HG02623 (cell line): ENCODE measurements around the gene NDUFS7.

ENCODE experiments used
- ATAC-seq: cut with Tn5 transposase; IDR thresholded peaks from one replicate; pipeline ENCODE4 v1.9.1; 2021; ENCODE audit warnings: moderate library complexity; ENCODE audit not compliant: unreplicated experiment

NDUFS7 gene

DNA sequence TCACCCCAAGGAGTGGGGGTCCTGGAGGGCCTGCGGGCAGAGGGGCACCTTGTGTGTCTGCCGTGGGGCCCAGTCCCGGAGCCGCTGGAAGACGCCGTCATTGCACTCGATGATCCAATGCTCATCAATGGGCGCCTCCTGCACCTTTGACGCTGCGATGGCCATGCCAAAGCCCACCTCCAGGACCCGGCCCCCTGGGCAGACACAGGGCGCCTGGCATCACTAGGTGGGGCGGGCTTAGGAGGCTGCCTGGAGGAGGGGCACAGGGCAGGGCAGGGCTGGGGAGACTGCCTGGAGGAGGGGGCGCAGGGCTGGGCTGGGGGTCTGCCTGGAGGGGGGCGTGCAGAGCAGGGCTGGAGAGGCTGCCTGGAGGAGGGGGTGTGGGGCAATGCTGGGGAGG is 16.0 kb downstream of the NDUFS7 start:
- no peak for ATAC-seq

GRCh38 chr19:1400281-1401137 is 16.8 kb downstream of the NDUFS7 start:
- ATAC-seq = no peak

GRCh38 chr19:1401138-1401888 is 17.6 kb downstream of the NDUFS7 start, which contains the start of gene GAMT:
Gene GAMT (minus strand): TSS chr19:1401542. CDS start chr19:1401476, 66 bp downstream.
- ATAC-seq = no peak

GRCh38 chr19:1401889-1402217 is 18.1 kb downstream of the NDUFS7 start:
- ATAC-seq = no peak

DNA sequence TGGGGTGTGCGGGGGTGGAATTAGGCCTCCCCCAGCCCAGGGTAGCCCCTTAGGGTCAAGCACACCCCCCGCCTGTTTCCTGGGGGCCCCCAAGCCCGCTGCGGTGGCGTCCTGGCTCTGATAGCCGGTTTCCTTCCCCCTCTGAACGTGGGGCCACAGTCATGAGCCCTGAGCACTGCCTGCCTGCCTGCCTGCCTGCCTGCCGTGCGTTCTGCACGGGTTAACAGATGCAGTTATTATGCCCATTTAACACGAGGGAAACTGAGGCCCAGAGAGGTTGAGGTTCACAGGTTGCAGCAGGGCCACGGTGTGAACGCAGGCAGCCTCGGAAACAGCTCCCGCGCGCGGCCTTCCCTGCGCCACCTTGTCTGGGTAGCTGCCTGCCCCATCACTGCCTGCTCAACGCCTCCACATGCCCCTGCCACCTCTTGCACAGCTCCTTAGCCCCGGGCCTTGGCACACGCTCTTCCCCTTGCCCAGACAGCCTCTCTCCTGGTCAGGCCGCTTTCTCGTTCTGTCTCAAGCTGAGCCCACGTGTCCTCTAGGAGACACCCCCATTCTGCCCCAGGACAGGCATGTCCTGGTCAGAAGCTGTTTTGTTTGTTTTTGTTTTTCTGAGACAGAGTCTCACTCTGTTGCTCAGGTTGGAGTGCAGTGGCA is 18.8 kb downstream of the NDUFS7 start:
- ATAC-seq = no peak

GRCh38 chr19:1406774-1407527 is 23.2 kb downstream of the NDUFS7 start:
- ATAC-seq = peak; percentile 79

DNA sequence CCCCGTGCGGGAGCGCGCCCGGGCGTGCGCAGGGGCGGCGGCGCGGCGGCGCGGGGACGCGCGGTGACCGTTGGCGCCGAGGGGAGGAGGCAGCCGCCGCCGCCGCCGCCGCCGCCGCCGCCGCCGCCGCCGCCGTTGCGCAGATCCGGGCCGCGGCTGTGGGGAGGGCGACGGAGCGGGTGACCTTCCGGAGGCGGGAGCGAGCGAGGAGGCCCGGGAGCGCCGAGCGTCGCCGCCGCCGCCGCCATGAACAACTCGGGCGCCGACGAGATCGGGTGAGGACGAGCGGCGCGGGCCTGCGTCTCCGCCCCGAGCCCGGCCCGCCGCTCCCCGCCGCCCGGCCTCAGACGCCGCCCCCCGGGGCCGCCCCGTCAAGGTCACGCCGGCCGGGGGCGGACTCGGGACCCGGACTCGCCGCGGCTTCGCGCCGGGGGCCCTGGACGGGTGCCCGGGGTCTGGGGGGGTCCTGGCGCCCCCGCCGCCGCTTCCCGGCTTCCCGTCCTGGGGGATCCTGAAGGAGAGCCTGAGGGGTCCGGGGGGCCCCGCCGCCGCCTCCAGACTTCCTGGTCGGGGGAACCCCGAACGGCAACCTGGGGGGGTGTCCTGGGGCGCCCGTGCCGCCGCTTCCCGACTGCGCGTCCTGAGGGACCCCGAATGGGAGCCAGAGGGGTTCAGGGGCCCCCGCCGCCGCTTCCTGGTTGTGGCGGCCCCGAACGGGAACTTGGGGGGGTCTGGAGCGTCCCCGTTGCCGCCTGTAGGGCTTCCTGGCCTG is 24.0 kb downstream of the NDUFS7 start, which contains the start of gene DAZAP1:
Gene DAZAP1 (plus strand): TSS at position 59 of the 772 bp plus-strand sequence. CDS start 188 bp downstream, at position 247.
- peak; percentile 19 for ATAC-seq

- no peak for ATAC-seq
These were observed 24.8 kb downstream of the NDUFS7 start for GRCh38 chr19:1408300-1409203.

DNA sequence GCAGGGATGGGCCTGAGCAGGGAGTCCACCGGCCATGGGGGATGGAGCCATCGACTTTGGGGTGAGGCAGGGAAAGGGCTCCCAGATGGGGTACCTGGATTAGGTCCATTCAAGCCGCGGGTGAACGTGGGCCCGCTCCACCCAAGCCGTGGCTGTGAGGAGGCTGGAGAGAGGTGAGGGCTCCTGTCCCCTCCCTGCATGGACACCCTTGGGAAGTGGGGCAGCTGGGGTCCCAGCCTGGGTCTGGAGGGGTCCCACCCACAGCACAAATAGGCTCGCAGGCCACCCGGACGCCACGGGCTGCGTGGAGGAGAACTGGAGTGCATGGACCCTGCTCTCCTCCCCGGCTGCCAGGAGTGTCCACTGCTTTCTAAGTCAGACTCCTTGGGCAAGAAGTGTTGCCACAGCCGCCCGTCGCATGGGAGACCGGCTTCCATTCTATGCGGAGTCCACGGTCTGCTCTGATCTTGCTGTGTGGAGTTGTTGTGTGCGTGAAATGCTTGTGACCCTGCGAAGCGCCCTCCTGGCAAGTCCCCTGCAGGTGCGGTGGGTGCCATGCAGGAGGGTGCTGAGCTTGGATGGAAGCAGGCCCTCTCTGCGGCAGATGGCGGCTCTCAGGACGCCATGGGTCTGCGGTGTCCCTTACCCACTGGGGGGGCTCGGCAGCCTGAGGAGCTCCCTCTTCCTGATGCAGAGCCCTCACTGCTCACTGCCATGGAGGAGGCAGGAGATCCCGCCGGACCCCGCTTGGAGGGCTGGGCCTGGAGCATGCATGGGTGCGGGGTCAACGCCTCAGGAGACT is 25.7 kb downstream of the NDUFS7 start:
- no peak for ATAC-seq

GRCh38 chr19:1410136-1410786 is 26.6 kb downstream of the NDUFS7 start:
- no peak for ATAC-seq

GRCh38 chr19:1410789-1411188 is 27.1 kb downstream of the NDUFS7 start:
- ATAC-seq = no peak

DNA sequence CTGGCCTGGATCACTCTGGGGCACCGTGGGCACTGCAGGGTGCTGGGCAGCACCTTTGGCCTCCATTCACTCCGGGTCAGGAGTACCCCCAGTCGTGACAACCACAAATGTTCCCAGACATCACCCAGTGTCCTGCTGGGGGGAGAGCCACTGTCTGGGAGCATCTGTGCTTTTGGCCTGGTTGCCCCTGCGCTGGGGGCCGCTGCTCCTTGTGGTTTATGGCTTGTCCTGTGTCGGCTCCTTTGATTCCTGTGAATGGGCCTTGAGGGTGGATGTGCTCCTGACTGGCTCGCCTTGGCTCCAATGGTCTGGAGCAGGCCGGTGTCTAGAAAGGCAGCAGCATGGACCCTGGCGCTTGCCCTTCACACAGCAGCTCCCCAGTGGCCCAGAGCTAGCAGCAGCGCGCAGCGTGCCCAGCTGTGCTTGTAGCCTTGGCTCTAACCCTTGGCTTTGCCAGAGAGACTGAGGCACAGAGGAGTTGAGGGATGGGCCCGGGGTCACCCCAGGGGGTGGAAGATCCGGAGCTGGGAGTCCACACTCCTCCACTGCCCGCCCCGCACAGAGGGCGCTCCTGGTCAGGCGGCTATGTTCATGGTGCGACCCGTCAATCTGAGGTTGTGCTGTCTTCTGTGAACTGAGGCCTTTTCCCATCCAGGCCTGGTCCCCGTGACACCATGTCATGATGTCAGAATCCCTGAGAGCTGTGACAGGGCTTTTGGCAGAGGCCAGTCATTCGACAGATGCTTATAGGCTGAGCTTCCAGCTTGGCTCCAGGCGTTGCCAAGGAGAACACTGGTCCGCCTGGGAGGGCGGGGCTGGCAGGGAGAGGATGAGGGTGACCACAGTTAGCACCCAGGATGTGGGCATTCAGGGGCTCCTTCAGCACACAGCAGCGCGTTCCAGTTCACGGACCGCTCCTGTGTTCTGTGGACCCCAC is 27.8 kb downstream of the NDUFS7 start:
- no peak for ATAC-seq

DNA sequence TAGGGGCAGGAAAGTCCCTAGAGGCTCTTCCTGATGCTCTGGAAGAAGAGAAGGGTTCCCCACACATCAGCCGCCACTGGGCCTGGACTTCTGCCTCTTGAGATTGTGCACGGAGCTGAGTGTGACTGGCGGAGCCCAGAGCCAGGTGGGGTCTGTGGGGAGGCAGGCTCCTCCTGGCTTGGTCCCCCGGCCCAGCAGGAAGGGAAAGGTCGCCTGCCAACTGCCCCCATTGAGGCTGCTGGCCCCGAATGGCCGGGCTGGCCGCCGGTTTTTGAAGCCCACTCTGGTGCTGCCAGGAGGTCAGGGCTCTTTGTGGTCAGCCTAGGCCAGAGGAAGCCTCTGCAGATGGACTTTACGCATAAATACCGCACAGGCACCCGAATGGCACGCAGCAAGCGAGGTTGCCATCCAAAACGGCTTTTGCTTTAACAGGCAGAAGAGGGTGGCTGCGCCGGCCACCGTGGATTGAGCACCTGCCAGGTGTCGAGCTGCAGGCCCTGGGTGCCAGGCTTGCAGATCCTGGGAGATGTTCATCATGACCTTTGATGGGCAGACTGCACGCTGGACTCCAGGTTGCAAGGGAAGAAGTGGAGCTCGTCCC is 28.7 kb downstream of the NDUFS7 start:
- no peak for ATAC-seq

GRCh38 chr19:1412995-1413800 is 29.5 kb downstream of the NDUFS7 start:
- no peak for ATAC-seq
